Measurements from ENCODE around the gene CST7.

The CST7 gene

GRCh38 chr20:25005661-25006060, 56.6 kb downstream of the CST7 start:
- DNase-seq, result no peak

GRCh38 chr20:25006431-25007167, 57.5 kb downstream of the CST7 start:
- no peak for DNase-seq

- DNase-seq, result no peak
These were observed 58.6 kb downstream of the CST7 start for GRCh38 chr20:25007491-25008305.

GRCh38 chr20:25008388-25009217, 59.5 kb downstream of the CST7 start:
- DNase-seq, result no peak
